Embryonic facial prominence (tissue), 1 donor: Measurements from ENCODE around the gene ESR2.
"Not testable (repeated sequence)": the region's sequence is repeated elsewhere in the genome, so short reads cannot be mapped to it uniquely, and the experiment has no call there.

Source experiments
- DNase-seq: peaks from one replicate; pipeline ENCODE4 v3.0.0-alpha.2; 2016; ENCODE audit errors: extremely low spot score

The ESR2 gene

DNA sequence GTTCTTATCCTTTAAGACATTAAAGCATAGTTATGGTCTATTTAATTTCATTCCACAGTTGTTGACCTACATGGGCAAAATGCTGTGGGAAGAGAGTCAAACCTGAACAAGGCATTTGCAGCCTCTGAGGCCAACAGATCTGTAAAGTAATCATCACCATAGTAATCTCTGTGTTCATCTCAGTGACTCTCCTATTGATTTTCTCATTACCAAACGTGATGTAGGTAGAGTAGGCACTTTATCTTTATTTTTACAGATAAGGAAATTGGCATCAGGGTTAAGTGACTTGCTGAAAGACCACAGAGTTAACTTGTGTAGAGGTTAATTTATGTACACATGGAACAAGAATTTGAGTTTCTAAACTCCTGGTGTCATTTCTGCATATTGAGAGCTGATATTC, 203.0 kb downstream of the ESR2 start:
- DNase-seq = no peak

DNA sequence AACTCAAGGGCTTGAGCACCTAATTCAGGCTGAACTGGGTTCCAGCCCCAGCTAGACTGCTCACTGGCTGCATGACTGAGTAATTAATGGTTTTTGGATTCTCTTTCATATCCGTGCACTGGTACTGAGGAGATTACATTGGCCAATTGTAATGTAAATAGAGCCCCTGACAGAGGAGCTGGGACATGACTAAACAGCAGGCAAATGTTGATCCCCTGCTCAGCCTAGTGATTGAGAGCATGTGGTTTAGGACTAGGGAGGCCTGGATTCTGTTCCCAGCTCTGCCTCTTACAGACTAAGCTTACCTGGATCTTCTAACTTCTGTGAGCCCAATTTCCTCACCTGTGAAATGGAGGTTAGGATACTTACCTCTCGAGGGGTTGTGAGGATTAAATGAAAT, 204.3 kb downstream of the ESR2 start:
- no peak for DNase-seq

DNA sequence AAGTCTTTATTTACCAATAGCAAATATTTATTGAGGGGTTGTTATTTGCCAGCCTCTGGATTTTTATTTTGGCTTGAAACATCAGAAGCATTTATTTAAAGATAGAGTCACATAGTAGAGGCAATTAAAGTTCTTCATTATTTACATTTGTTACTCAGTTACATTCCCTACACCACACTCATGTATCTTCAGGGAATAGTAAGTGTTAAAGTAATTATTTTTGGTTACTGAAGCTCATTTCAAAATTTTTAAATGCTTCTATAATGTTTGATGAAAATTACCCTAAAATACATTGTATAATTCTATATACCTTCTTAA, 205.6 kb downstream of the ESR2 start:
- no peak for DNase-seq

GRCh38 chr14:64082837-64083236, 211.3 kb downstream of the ESR2 start:
- no peak for DNase-seq

- DNase-seq = no peak
These were observed 212.9 kb downstream of the ESR2 start for GRCh38 chr14:64081174-64081746.

GRCh38 chr14:64080452-64080851, 213.7 kb downstream of the ESR2 start:
- no peak for DNase-seq

GRCh38 chr14:64075613-64076005, 218.6 kb downstream of the ESR2 start:
- no peak for DNase-seq

GRCh38 chr14:64074961-64075612, 219.1 kb downstream of the ESR2 start:
- DNase-seq = no peak

GRCh38 chr14:64069634-64070359, 224.4 kb downstream of the ESR2 start:
- no peak for DNase-seq

DNA sequence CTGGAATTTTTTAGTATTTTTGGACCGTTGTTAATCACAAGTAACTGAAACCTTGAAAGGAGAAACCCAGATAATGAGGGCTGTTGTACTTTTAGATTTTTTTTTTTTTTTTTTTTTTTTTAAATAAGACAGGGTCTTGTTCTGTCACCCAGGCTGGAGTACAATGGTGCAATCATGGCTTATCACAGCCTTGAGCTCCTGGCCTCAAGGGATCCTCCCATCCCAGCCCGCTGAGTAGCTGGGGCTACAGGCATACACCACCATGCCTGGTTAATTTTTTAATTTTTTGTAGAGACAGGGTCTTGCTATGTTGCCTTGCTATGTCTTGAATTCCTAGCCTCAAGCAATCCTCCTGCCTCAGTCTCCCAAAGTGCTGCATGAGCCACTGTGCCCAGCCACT, 229.7 kb downstream of the ESR2 start:
- DNase-seq = no peak

- DNase-seq = no peak
These were observed 231.6 kb downstream of the ESR2 start for GRCh38 chr14:64062381-64063115.

GRCh38 chr14:64061706-64062105, 232.5 kb downstream of the ESR2 start:
- DNase-seq = no peak

DNA sequence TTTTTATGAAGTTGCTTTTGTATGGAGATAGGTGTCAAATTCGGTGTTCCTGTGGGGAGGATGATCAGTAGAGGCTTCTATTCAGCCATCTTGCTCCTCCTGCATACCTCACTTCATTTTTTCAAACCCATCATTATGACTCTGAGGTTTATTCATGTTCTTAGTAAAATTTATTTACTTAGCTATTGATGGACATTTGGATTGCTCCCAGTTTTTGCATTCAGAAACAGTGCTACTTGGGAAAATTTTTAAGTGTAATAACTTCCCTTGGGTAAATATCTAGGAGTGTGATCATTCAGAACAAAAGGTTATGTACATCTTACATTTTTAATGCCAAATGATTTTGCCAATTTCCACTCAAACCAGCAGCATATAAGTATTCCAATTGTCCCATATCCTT, 233.1 kb downstream of the ESR2 start:
- DNase-seq = no peak

- no peak for DNase-seq
These were observed 233.5 kb downstream of the ESR2 start for GRCh38 chr14:64060648-64061096.

- no peak for DNase-seq
These were observed 234.0 kb downstream of the ESR2 start for GRCh38 chr14:64060199-64060545.

- no peak for DNase-seq
These were observed 234.5 kb downstream of the ESR2 start for GRCh38 chr14:64059454-64060198.

GRCh38 chr14:64053694-64054669, 240.2 kb downstream of the ESR2 start:
- no peak for DNase-seq

DNA sequence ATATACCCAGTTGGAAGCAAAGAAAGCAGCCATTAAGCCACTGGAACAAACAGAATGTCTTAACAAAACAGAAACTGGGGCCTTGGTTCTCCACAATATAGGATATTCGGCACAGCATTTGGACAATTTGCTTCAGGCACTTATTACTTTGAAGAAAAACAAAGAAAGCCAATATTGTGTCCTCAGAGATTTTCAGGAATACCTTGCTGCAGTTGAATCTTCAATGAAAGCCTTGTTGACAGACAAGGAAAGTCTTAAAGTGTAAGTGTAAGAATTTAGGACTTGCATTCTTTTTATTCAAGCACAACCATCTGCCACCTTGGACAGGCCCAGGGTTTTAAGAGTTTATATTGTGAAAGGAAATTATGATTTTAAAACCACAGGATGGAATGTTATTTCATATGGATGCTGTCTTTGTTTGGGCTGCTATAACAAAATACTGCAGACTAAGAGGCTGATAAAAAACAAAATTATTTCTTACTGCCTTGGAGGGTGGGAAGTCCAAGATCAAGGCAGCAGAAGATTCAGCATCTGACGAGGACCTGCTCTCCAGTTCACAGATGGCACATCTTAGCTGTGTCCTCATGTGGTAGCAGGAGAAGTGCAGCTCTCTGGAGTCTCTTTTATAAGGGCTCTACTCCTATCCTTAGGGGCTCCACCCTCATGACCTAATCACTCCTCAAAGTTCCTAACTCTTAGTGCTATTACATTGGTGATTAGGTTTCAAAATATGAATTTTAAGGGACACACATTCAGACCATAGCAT, 244.4 kb downstream of the ESR2 start:
- DNase-seq = no peak

- no peak for DNase-seq
These were observed 249.1 kb downstream of the ESR2 start for GRCh38 chr14:64045091-64045490.

DNA sequence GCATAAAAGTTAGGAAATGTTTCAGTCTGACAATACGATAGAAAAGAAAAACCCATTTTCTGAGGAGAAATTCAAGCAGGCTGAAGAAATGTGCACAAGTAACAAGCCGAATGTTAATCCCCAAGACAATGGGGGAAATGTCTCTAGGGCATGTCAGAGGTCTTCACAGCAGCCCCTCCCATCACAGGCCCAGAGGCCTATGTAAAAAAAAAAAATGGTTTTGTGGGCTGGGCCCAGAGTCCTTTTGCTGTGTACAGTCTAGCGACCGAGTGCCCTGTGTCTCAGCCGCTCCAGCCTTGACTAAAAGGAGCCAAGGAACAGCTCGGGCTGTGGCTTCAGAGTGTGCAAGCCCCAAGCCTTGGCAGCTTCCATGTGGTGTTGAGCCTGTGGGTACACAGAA, 250.9 kb downstream of the ESR2 start:
- DNase-seq = not testable (repeated sequence)
